Measurements from ENCODE around the gene RAB11A.
A peak's percentile ranks its signal among the peaks of the same experiment; 100 is the strongest.
"Not testable (repeated sequence)": the region's sequence is repeated elsewhere in the genome, so short reads cannot be mapped to it uniquely, and the experiment has no call there.

Gene RAB11A

DNA sequence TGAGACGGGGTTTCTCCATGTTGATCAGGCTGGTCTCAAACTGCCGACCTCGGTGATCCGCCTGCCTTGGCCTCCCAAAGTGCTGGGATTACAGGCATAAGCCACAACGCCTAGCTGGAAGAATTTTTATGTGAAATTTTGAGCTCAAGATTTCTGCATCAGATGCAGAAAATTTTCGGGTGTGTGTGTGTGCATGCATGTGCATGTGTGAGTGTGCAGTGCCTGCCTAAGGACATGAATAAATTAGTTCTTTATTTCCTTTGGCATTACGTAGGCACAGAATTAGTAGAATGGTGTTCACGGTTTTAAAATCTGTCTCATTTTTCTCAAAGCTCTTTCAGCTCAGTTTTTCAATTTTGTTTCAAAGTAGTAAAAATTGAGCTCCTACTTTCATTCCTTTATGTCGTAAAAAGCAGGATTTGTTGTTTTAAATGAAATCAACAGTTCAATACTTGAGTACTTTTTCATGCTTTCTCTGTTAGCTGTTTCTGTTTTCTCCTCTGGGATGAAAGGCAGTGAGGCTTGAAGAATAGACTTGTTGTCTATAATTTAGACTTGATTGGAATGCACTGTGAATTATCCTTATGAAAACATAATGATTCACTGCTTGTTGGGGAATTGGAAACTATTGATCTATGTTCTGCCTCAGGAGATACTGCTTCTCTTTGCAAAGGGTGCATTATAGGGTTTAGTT is 23.3 kb upstream of the RAB11A start:
- DNase-seq: peak; percentile 38

DNA sequence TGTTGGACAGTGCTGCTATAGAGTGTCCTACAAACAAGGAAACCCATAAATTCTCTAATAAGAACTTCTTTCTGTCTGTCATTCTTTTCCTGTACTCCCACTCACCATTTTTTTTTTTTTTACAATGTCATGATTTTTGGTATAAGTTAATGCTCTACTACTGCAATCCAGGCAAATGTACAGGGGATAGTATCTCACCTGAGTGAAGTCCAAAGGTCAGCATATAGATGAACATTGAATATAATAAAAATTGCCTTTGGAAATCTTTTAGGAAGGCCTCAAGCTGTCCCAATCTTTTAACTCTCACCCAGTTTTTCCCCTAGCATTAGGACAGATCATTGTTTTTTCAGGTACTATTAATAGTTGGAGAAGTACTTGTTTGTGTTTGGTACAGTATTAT is 21.3 kb upstream of the RAB11A start:
- DNase-seq: no peak

DNA sequence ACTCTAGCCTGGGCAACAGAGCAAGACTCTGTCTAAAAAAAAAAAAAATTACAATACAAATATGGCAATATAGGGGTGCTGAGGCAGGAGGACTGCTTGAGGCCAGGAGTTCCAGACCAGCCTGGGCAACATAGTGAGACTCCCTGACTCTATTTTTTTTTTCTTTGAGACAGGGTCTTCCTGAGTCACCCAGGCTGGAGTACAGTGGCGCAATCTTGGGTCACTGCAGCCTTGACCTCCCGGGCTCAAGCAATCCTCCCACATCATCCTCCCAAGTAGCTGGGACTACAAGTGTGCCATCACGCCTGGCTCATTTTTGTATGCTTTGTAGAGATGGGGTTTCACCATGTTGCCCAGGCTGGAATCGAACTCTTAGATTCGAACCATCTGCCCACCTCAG is 17.3 kb upstream of the RAB11A start:
- no peak for DNase-seq

DNA sequence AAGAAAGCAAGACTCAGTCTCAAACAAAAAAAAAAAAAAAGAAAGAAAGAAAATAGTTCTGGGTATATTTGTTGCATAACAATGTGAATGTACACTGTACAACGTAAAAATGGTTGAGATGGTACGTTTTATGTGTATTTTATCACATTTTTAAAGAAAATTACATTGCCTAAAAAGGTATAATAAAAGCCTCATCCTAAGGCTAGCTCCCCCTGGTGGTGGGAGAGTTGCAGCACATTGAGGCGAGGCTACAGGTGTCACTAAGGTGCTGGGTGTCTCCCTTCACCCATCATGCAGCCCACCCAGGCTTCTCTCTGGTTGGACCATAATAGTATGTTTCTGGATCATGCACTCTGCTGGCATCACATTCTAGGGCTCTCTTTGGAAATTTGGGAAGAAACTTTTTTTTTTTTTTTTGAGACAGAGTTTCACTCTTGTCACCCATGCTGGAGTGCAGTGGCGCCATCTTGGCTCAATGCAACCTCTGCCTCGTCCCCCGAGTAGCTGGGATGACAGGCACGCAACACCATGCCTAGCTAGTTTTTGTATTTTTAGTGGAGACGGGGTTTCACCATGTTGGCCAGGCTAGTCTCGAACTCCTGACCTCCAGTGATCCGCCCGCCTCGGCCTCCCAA is 12.4 kb upstream of the RAB11A start:
- peak; percentile 44 for DNase-seq

DNA sequence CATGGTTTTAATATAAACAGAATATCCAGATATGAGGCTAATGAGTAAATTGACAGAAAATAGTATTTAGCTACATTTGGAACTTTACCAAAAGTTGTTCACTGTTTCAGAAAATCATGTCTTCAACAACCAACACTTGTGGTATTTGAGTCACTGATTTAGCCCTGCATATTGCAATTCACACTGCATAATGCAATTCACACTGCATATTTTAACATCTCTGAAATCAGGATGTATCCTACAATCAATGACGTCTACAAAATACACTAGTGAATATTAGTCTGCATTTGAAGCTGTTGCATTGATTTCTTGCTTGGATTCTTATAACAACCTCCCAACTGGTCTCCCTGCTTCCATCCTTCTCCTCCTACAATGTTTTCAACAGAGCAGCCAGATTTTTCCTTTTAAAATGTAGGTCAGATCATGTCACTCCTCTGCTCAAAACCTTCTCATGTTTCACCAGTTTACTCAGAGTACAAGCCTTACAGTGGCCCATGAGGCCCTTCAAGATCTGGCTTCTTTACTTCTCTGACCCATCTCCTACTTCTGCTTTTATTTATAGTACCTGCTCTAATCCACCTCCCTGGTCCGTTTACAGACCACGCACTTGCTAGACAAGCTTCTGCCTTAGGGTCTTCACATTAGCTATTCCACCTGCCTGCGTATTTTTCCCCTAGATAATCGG is 11.4 kb upstream of the RAB11A start:
- DNase-seq: no peak

DNA sequence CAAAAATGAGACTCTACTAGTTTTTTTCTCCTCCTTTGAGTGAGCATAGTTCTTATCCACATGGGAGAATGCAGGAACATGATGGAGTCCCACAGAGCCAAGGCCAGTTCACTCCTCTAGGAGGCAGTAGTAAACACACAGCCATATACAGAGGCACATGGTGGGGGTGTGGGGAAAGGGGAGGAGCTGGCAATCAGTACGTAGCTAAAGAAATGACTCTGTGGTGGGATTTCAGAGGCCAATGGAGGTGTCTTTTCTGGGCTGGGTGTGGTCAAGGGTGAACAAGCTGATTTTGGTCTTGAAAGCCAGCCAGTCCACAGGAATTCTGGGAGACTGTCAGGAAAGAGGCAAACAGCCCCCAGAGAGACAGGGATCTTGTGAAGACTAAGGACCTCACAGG is 6.6 kb upstream of the RAB11A start:
- DNase-seq: peak; percentile 49

DNA sequence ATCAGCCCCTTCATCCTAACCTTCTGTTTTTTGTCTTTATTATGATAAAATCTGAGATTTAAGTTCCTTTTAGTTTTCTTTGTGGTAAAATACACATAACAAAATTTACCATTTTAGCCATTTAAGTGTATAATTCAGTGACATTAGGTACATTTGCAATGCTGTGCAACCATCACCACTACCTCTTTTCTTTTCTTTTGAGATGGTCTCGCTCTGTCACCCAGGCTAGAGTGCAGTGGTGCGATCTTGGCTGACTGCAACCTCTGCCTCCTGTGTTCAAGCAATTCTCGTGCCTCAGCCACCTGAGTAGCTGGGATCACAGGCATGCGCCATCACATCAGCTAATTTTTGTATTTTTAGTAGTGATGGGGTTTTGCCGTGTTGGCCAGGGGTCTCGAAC is 6.2 kb upstream of the RAB11A start:
- no peak for DNase-seq

DNA sequence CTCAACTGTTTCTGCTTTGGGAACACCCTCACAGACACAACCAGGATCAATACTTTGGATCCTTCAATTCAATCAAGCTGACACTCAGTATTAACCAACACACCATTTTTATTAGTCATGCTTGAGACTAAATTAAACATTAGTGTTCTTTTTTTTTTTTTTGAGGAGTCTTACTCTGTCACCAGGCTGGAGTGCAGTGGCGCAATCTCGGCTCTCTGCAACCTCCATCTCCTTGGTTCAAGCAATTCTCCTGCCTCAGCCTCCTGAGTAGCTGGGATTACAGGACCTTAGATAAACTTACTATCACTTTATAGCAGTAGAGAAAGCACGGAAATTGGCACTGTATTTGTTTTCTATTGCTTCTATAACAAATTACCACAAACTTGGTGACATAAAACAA is 2.0 kb upstream of the RAB11A start:
- no peak for DNase-seq

DNA sequence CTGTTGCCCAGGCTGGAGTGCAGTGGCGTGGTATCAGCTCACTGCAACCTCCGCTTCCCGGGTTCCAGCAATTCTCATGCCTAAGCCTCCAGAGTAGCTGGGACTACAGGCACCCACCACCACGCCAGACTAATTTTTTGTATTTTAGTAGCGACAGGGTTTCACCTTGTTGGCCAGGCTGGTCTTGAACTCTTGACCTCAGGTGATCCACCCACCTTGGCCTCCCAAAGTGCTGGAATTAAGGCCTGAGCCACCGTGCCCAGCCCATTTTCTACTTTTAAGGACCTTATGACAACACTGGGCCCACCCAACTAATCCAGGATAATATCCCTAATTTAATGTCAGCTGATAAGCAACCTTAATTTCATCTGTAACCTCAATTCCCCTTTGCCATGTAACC is 1.4 kb upstream of the RAB11A start:
- DNase-seq: not testable (repeated sequence)

DNA sequence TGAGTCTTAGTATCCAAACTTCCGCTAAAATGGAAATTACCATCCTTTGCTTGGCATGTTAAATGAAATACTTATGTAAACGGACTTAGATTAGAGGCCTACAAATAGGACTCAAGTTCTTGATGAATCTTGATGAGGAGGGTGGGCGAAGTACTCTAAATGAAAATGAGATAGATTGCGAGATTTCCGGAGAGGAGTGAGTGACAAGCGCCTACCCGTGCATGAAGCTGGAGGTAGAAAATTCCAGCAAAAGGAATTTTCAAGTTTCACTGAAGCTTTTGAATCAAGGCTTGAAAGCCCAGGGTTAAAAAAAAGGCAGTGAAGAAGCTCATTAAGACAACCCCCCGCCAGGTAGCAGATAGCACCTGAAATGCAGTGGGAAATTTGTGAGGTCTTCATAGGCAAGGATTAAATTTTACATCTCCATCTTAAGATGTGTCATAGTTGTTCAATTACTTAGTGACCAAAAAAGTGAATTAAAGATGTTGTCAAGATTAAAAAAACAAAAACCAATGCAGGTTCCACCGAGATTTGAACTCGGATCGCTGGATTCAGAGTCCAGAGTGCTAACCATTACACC is 655 bp upstream of the RAB11A start:
- no peak for DNase-seq

DNA sequence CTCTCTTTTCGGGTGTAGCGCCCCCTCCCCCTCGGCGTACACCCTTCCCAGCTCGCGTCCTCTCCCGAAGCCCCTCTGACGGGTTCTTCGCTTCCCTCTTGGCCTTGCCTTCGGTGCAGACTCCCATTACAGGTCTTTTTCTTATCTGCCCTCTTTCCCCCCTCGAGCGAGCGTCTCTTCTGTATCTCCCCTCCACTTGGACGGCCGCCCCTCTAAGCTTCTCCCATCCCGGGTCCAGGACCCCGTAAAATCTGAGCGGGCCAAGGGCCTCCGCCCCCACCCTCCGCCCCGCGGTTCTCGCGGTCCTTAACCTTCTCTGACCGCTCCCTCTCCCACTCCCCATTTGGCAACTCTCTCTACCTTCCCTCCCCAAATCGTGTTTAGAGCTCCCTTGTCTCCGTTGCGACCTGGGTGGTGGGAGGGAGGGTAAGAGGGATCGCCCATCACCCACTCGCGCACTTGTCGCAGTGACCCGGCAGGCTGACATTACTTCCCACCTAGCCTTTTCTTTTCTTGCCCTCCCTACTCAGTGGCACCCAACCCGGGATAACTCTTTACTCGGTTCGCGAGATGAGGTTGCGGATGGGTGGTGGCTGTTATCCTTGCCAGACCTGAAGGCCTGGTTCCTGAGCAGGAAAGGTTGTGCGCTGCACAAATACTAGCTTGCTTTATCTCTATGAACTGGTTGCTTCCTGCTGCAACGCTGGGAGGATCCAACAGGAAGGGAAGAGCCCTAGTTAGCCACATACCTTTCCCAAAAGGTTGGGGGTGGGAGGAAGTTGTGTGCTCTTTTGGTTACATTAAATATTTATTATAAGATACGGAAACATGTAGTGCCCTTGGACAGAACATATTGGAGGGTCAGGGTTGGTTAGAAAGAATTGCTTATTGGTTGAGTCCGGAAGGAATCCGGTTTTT is 922 bp downstream of the RAB11A start:
- DNase-seq: peak; percentile 70

DNA sequence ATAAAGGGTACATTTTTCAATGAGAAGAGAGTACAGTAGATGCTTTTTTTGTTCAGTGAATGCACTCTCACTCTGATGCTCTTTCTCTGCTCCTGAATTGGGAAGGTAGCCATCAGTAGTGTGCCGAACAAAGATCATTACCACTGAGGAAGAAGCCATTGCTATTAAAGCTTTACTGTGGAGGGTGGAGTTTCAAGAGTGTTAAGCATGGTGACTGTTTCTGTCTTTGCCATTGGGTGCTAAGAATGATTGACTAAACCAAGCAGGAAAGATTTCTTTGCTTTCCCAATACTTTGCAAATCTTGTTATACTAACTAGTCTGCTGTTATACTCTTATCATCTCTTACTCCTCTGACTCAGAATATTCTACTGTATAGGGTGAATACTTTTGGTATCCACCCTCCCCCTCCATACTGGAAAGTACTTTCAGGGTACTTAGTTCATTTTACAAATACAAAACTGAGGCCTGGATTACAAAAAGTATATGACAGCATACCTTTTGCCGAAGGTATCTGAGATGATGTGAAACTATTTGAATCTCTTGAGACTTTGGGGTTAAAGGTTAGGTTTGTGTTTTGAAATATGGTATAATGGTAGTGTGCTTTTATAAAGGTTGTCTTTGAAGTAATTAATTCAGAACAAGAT is 1.7 kb downstream of the RAB11A start:
- DNase-seq: no peak

DNA sequence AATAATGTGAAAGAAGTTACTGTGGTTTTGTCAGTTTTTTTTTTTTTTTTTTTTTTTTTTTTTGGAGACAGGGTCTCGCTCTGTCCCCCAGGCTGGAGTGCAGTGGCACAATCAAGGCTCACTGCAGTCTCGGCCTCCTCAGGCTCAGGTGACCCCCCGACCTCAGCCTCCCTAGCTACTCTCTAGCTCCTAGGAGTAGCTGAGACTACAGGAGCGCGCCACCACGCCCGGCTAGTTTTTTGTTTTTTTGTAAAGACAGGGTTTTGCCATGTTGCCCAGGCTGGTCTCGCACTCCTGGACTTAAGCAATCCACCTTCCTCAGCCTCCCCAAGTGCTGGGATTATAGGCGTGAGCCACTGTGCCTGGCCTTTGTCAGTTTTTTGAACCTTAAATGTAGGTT is 2.6 kb downstream of the RAB11A start:
- not testable (repeated sequence) for DNase-seq

DNA sequence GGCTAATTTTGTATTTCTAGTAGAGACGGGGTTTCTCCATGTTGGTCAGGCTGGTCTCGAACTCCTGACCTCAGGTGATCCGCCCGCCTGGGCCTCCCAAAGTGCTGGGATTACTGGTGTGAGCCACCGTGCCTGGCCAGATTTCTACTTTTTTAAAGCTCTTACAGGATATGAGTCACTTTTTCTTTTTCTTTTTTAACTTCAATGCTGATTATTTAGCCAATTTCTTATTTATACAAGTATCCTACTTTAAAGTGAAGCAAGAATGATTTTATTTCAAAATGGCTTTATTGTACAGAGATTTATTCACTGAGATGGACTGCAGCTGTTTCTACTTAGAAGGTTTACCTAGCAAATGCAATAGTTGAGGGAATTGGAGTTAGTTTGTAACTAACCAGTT is 3.3 kb downstream of the RAB11A start:
- DNase-seq: not testable (repeated sequence)

DNA sequence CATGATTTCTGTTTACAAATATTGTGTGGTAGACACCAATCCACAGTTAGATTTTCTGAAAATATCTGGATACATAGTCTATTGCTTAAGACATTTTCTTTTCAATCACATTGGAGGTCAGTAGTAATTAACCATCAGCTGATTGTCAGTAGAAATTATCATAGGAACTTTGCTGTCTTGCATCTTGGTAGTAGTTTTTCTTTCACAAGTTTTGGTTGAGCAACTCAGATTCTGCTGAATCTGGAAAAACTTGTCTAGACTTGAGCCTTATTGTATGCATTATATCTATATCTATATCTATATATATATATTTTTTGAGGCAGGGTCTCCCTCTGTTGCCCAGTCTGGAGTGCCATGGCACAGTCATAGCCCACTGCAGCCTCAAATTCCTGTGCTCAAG is 4.0 kb downstream of the RAB11A start:
- DNase-seq: no peak

DNA sequence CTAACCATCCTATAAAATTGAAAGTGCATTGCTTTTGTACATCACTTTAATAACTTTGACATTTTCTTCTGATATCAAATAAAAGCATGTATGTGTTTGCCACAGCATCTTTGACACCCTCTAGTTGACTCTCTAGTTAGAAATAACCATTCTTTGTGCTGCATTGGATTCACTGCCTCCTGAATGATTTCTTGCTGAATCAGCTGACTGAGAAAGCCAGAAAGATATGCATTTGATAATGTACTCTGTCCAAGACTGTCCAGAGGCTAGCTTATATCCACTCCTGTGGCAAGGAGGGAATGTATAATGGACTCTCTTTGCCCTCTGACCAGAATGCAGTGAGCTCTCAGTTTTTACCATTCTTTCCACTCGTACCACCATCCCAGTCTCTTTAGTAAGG is 6.2 kb downstream of the RAB11A start:
- DNase-seq: no peak

DNA sequence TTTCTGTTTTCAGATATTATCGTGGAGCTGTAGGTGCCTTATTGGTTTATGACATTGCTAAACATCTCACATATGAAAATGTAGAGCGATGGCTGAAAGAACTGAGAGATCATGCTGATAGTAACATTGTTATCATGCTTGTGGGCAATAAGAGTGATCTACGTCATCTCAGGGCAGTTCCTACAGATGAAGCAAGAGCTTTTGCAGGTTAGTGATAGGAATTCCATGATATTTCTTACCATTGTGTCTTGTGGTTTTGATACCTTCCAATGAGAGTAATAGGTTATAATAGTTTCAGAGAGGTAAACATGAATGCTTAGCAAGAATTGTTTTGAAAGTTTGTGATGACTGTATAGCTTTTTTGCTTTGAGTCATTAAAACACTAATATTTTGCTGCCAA is 8.5 kb downstream of the RAB11A start:
- DNase-seq: no peak

DNA sequence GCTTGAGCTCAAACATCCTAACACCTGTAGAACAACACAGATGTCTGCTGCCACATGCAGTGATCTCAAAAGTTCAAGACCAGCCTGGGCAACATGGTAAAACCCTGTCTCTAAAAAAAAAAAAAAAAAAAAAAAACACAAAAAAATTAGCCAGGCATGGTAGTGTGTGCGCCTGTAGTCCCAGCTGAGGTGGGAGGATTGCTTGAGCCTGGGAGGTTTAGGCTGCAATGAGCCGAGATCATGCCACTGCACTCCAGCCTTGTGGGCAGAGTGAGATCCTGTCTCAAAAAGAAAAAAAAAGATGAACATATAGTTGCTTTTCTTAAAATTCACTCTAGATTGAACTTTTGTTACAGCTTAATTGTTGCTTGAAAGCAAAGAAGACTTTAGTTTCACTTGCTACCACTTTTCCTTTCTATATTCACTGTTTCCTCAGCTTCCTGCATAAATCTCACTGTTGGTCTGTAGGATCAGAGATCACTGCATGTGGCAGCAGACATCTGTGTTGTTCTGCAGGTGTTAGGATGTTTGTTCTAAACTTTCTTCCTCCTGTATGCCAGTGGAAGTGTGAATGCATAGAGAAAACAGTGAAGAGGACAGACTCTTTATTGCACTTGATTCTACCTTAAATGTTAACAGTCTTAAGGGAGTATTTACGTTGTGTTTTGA is 12.6 kb downstream of the RAB11A start:
- no peak for DNase-seq

DNA sequence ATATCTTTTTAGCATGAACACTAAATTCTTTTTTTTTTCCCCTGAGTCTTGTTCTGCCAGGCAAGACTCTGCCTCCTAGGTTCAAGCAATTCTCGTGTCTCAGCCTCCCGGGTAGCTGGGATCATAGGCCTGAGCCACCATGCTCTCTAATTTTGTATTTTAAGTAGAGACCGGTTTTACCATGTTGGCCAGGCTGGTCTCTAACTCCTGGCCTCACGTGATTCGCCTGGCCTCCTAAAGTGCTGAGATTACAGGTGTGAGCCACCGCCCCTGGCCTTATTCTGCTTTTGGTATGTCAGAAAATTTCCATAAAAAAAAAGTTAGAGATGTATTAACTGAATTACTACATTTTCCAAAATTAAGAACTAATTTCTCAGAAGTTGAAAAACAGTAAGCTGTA is 14.3 kb downstream of the RAB11A start:
- no peak for DNase-seq

DNA sequence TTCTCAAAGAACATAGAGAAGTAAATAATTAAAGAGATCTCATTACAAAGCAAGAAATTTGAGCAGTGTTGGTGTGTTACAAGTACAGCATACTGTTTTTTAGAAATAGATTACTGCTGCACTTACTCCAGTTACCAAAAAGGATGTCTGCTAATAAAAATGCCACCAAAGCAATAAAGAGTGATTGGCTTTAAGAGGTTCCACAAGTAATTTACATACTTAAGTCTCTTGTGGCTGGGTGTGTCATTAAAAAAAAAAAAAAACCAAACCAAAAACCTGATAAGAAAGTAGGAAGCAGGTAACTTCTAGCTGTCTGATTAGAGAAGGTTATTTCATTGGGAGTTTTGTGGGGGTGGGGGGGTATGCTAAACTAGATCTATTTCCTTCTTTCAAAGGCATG is 15.2 kb downstream of the RAB11A start:
- no peak for DNase-seq

DNA sequence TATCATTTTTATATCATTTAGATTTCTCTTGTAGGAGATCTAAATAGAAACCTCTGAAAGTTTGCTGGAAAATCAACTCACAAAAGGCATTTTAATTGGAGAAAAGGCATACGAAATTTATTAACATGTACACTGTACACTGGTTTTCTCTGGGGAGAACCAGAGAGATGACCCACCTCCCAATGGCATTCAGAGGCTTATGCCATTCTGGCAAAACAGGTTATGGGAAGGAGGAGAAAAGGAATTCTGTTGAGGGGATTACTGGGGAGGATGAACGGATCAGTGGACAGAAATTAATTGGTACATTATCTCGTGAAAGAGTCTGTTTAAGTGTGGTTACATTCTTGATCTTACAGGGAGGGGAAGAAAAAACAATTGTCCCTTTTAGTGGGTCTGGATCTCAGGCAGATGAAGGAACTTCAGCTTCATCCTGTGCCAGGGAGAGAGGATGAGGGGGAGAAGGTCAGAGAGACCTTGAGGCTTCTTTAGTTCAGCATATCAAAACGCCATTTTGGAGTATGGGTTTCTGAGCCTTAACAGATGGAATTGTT is 16.5 kb downstream of the RAB11A start:
- DNase-seq: no peak

DNA sequence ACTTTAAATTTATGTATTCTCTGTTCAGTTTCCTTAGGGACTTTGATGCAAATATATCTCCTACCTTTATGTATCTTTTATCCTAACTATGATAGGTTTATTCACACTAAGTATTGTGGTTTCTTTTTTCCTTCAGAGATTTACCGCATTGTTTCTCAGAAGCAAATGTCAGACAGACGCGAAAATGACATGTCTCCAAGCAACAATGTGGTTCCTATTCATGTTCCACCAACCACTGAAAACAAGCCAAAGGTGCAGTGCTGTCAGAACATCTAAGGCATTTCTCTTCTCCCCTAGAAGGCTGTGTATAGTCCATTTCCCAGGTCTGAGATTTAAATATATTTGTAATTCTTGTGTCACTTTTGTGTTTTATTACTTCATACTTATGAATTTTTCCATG is 18.3 kb downstream of the RAB11A start:
- no peak for DNase-seq
